Activated CD8-positive, alpha-beta T cell treated with anti-CD3 and anti-CD28 coated beads, Interleukin-2, amount 10 ng/mL, durations not matched to agents 7 days and 5 days (primary cell): ENCODE measurements around the gene PTCD2. TPM values are rescaled to one million over a fixed set of nuclear protein-coding genes. Genes with fewer than 3 reads are reported as not detected.

Experiments
- ATAC-seq: fragments of 150-1000 bp; cut with Tn5 transposase; one replicate; pipeline ENCODE4 v1.10.0; 2021; ENCODE audit warnings: moderate library complexity
- CTCF ChIA-PET: fragments of 350-600 bp; sonication (Branson Sonifier 250); formaldehyde crosslinking; loops from one replicate; lab custom pipeline; 2021; ENCODE audit warnings: antibody characterized with exemption; lab: Charles Lee
- POLR2A ChIA-PET: fragments of 350-600 bp; sonication (Branson Sonifier 250); formaldehyde crosslinking; loops from one replicate; lab custom pipeline; 2021; ENCODE audit warnings: antibody characterized with exemption; lab: Charles Lee
- DNase-seq: peaks from one replicate; pipeline ENCODE4 v3.0.0-alpha.2; 2020
- H3K27ac Mint-ChIP-seq: one replicate; pipeline ENCODE4 v1.8.0; 2021; ENCODE audit warnings: mild to moderate bottlenecking, mixed read lengths
- H3K27me3 Mint-ChIP-seq: one replicate; pipeline ENCODE4 v1.8.0; 2021; ENCODE audit warnings: low read depth, mixed read lengths
- H3K36me3 Mint-ChIP-seq: one replicate; pipeline ENCODE4 v1.8.0; 2021; ENCODE audit warnings: low read depth, mixed read lengths
- H3K4me1 Mint-ChIP-seq: one replicate; pipeline ENCODE4 v1.8.0; 2021; ENCODE audit warnings: low read depth, mixed read lengths
- H3K4me3 Mint-ChIP-seq: one replicate; pipeline ENCODE4 v1.8.0; 2021; ENCODE audit warnings: mild to moderate bottlenecking, mixed read lengths
- H3K9me3 Mint-ChIP-seq: one replicate; pipeline ENCODE4 v1.8.0; 2022; ENCODE audit warnings: mixed read lengths; ENCODE audit not compliant: insufficient read depth
- total RNA-seq, 2 experiments: library from RNA; stranded (reverse); gene quantifications; one replicate each; pipeline ENCODE4 v1.2.3, GENCODE V29; 2021

Gene PTCD2
- total RNA-seq, 2 experiments from 2014 or later: 8.4 to 9.5 TPM

- no peak for ATAC-seq
- H3K27ac Mint-ChIP-seq: no peak overlapping the region
- DNase-seq: no peak
- POLR2A ChIA-PET: no interaction called here
- peaks cover 10% of the 10 kb centered on the region for H3K36me3 Mint-ChIP-seq
- H3K4me1 Mint-ChIP-seq: peaks cover 7% of the 10 kb centered on the region
- CTCF ChIA-PET: no interaction called here
- H3K27me3 Mint-ChIP-seq: no peaks in the 10 kb centered on the region
- no peaks in the 10 kb centered on the region for H3K9me3 Mint-ChIP-seq
- H3K4me3 Mint-ChIP-seq: no peak overlapping the region
These were observed 31.2 kb downstream of the PTCD2 start for GRCh38 chr5:72351376-72351775.

- Mint-ChIP-seq H3K4me3 (no peak overlapping the region), H3K27me3 (no peaks in the 10 kb centered on the region), H3K27ac (no peak overlapping the region), H3K4me1 (peaks cover 7% of the 10 kb centered on the region), H3K9me3 (no peaks in the 10 kb centered on the region), H3K36me3 (peaks cover 10% of the 10 kb centered on the region)
- POLR2A ChIA-PET: no interaction called here
- DNase-seq (no peak), ATAC-seq (no peak)
- CTCF ChIA-PET: no interaction called here
These were observed 32.4 kb downstream of the PTCD2 start for GRCh38 chr5:72352616-72353015.

DNA sequence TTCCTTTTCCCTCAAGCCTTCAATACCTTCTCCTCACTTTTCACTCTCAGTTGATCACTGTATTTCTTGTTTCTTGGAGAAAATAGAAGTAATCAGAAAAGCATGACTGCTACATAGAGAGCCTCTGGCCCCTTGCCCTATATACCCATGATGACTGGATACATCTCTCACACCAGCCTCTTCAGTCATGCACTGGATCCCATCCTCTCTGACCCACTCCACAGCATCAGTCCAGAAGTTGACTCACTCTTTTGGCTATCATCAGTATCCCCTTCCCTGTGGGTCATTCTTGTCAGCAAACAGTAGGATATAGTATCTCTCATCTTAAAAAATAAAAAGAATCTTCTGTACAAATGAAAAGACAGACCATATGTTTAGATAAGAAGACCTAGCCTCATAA is 32.9 kb downstream of the PTCD2 start:
- CTCF ChIA-PET: interaction anchor here (1.1 kb wide), 1 partner anchor 13 kb away, joined by 3 read pairs; no protein-coding TSS in a partner anchor
- Mint-ChIP-seq H3K4me1 (peaks cover 7% of the 10 kb centered on the region), H3K27me3 (no peaks in the 10 kb centered on the region), H3K9me3 (no peaks in the 10 kb centered on the region), H3K36me3 (peaks cover 10% of the 10 kb centered on the region), H3K27ac (no peak overlapping the region), H3K4me3 (no peak overlapping the region)
- POLR2A ChIA-PET: no interaction called here
- no peak for DNase-seq
- no peak for ATAC-seq

GRCh38 chr5:72355706-72356299 is 35.6 kb downstream of the PTCD2 start:
- H3K9me3 Mint-ChIP-seq: no peaks in the 10 kb centered on the region
- H3K27me3 Mint-ChIP-seq: no peaks in the 10 kb centered on the region
- ChIA-PET POLR2A (no interaction called here), CTCF (interaction anchor here (0.6 to 1.8 kb wide), 3 partner anchors 10 to 754 kb away, joined by 3 to 9 read pairs (median 3); no protein-coding TSS in a partner anchor)
- no peak for ATAC-seq
- H3K4me1 Mint-ChIP-seq: no peaks in the 10 kb centered on the region
- H3K27ac Mint-ChIP-seq: no peak overlapping the region
- DNase-seq: no peak
- peaks cover 23% of the 10 kb centered on the region for H3K36me3 Mint-ChIP-seq
- no peak overlapping the region for H3K4me3 Mint-ChIP-seq

GRCh38 chr5:72356361-72356760 is 36.2 kb downstream of the PTCD2 start:
- H3K4me1 Mint-ChIP-seq: no peaks in the 10 kb centered on the region
- H3K9me3 Mint-ChIP-seq: no peaks in the 10 kb centered on the region
- ATAC-seq: no peak
- POLR2A ChIA-PET: no interaction called here
- H3K27me3 Mint-ChIP-seq: no peaks in the 10 kb centered on the region
- no peak overlapping the region for H3K4me3 Mint-ChIP-seq
- CTCF ChIA-PET: interaction anchor here (0.6 to 1.8 kb wide), 4 partner anchors 10 to 755 kb away, joined by 3 to 9 read pairs (median 3); no protein-coding TSS in a partner anchor
- H3K27ac Mint-ChIP-seq: no peak overlapping the region
- no peak for DNase-seq
- H3K36me3 Mint-ChIP-seq: peaks cover 23% of the 10 kb centered on the region

DNA sequence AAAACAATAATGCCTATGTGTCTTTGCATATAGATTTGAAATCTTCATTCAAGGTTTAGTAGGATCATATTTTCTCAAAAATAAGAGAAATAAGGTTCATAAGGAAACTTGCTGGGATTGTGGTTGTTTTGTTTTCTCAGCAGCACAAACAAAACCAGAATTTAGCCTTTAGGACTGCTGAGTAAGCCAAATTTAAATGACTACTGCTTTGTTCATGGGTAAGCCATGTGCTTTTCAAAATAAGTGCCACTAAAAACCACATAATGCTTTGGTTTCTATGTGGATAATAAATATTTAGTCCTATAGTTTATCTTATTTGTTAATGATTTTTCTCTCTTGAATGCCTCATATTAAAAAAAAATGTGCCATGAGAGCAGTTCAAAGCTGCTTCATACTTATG is 38.8 kb downstream of the PTCD2 start:
- H3K27me3 Mint-ChIP-seq: no peaks in the 10 kb centered on the region
- no peak overlapping the region for H3K27ac Mint-ChIP-seq
- CTCF ChIA-PET: no interaction called here
- peaks cover 34% of the 10 kb centered on the region for H3K36me3 Mint-ChIP-seq
- H3K4me1 Mint-ChIP-seq: peaks cover 3% of the 10 kb centered on the region
- ATAC-seq (no peak), DNase-seq (no peak)
- POLR2A ChIA-PET: no interaction called here
- no peaks in the 10 kb centered on the region for H3K9me3 Mint-ChIP-seq
- no peak overlapping the region for H3K4me3 Mint-ChIP-seq

GRCh38 chr5:72359886-72360285 is 39.7 kb downstream of the PTCD2 start:
- POLR2A ChIA-PET: no interaction called here
- Mint-ChIP-seq H3K36me3 (peaks cover 34% of the 10 kb centered on the region), H3K9me3 (no peaks in the 10 kb centered on the region), H3K4me1 (peaks cover 5% of the 10 kb centered on the region), H3K4me3 (no peak overlapping the region), H3K27me3 (no peaks in the 10 kb centered on the region), H3K27ac (no peak overlapping the region)
- no peak for DNase-seq
- CTCF ChIA-PET: no interaction called here
- no peak for ATAC-seq

- no peaks in the 10 kb centered on the region for H3K27me3 Mint-ChIP-seq
- POLR2A ChIA-PET: no interaction called here
- no peaks in the 10 kb centered on the region for H3K9me3 Mint-ChIP-seq
- H3K36me3 Mint-ChIP-seq: peaks cover 34% of the 10 kb centered on the region
- H3K4me1 Mint-ChIP-seq: peaks cover 7% of the 10 kb centered on the region
- ATAC-seq: no peak
- H3K4me3 Mint-ChIP-seq: no peak overlapping the region
- CTCF ChIA-PET: interaction anchor here (1.2 kb wide), 1 partner anchor 160 kb away, joined by 5 read pairs; no protein-coding TSS in a partner anchor
- DNase-seq: no peak
- H3K27ac Mint-ChIP-seq: no peak overlapping the region
These were observed 43.1 kb downstream of the PTCD2 start for GRCh38 chr5:72363166-72363802.

- ATAC-seq: no peak
- H3K4me1 Mint-ChIP-seq: peaks cover 7% of the 10 kb centered on the region
- H3K36me3 Mint-ChIP-seq: peaks cover 32% of the 10 kb centered on the region
- no peaks in the 10 kb centered on the region for H3K9me3 Mint-ChIP-seq
- CTCF ChIA-PET: interaction anchor here (1.2 kb wide), 1 partner anchor 160 kb away, joined by 5 read pairs; no protein-coding TSS in a partner anchor
- H3K4me3 Mint-ChIP-seq: no peak overlapping the region
- no peaks in the 10 kb centered on the region for H3K27me3 Mint-ChIP-seq
- no peak overlapping the region for H3K27ac Mint-ChIP-seq
- POLR2A ChIA-PET: no interaction called here
- no peak for DNase-seq
These were observed 44.0 kb downstream of the PTCD2 start for GRCh38 chr5:72364171-72364570.

DNA sequence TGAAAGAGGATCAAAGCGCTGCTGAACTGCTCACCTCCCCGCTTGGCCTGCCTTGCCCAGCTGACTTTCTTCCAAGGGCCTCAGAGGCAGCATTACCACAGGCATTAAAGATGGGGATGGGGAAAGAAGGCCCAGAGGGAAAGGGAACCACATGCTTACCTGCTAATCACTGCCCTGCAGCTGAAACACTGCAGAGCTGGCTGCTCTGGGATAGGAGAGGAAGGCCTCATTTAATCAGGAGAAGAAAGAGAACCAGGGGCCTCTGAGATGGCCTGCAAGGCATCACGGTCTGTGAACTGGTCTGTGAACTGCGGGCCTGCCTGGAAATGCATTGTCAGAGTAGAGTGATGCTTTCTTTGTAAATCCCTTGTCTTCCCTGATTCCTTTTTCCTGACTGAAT is 44.8 kb downstream of the PTCD2 start:
- Mint-ChIP-seq H3K27ac (no peak overlapping the region), H3K4me3 (no peak overlapping the region), H3K4me1 (peaks cover 7% of the 10 kb centered on the region), H3K36me3 (peaks cover 26% of the 10 kb centered on the region), H3K27me3 (no peaks in the 10 kb centered on the region), H3K9me3 (no peaks in the 10 kb centered on the region)
- POLR2A ChIA-PET: no interaction called here
- no peak for DNase-seq
- ATAC-seq: no peak
- CTCF ChIA-PET: interaction anchor here (1.0 to 1.9 kb wide), 3 partner anchors 8 to 63 kb away, joined by 3 to 9 read pairs (median 3); no protein-coding TSS in a partner anchor

DNA sequence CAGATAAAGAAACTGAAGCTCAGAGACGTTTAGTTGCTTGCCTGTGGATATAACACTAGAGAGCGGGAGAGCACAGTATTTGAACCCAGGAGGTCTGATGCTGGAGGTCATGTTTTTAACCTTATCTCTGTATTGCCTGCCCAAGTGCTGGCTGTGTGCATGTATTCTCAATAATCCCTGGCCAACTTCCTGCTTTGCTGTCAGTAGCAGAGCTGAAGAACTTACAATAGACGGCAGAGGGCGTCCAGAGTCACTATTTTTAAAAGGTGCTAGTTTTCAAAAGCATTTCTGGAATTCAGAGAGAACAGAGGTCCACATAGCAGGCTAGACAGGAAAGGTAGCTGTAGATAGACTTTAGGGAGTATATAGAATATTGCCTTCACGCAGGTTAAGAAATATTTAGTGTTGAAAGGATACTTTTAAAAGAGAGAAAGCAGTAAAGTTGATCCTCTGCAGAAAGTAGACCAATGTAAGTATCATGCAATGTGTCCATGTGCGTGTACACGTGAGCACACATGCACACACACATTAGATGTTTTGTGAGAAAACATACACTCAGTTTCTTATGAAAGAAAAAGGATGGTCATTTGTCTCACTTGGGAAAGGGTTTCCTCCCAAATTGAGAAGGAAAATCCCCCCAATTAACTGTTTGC is 46.3 kb downstream of the PTCD2 start:
- ChIA-PET POLR2A (no interaction called here), CTCF (interaction anchor here (0.8 to 1.9 kb wide), 19 partner anchors 8 to 849 kb away, joined by 3 to 17 read pairs (median 3); no protein-coding TSS in a partner anchor)

DNA sequence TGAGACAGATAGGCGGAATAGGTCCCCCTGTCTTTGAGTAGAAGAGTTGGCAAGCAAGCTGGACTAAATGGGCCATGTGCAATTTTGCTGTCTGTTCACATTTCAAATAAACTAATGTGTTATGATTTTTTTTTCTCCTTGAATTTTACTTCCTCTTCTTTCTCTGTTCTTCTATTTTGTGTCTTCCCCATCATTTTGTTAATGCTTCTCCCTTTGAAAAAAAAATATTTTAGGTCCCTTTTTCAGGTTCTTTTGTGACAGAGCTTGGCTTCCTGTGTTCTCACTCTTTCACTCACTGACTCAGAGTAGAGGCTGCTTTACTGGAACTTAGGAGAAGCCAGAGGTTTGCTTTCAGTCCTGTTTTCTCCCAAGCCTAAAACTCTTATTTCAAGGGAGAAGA is 48.1 kb downstream of the PTCD2 start:
- ATAC-seq (no peak), DNase-seq (no peak)
- peaks cover 3% of the 10 kb centered on the region for H3K36me3 Mint-ChIP-seq
- ChIA-PET CTCF (no interaction called here), POLR2A (no interaction called here)
- H3K27ac Mint-ChIP-seq: no peak overlapping the region
- no peak overlapping the region for H3K4me3 Mint-ChIP-seq
- H3K9me3 Mint-ChIP-seq: no peaks in the 10 kb centered on the region
- no peaks in the 10 kb centered on the region for H3K27me3 Mint-ChIP-seq
- peaks cover 7% of the 10 kb centered on the region for H3K4me1 Mint-ChIP-seq

More for the DNA sequence above, 46.3 kb downstream of the PTCD2 start:
- Mint-ChIP-seq H3K4me1 (peaks cover 7% of the 10 kb centered on the region), H3K4me3 (no peak overlapping the region), H3K36me3 (peaks cover 16% of the 10 kb centered on the region), H3K27me3 (no peaks in the 10 kb centered on the region), H3K27ac (no peak overlapping the region), H3K9me3 (no peaks in the 10 kb centered on the region)
- DNase-seq: peak; percentile 62
- peak; percentile 90 for ATAC-seq
